Activated naive CD8-positive, alpha-beta T cell treated with anti-CD3 and anti-CD28 coated beads, Interleukin-2, amount 50 U/mL, for 24 hours (primary cell): ENCODE results near the gene LARP4.
"Not testable (repeated sequence)": the region's sequence is repeated elsewhere in the genome, so short reads cannot be mapped to it uniquely, and the experiment has no call there.

Source experiments
- ATAC-seq: fragments of 150-1000 bp; cut with Tn5 transposase; one replicate; pipeline ENCODE4 v1.10.0; 2021
- DNase-seq: peaks from one replicate; pipeline ENCODE4 v3.0.0; 2021
- H3K27ac Mint-ChIP-seq: one replicate; pipeline ENCODE4 v1.8.0; 2021; ENCODE audit warnings: mild to moderate bottlenecking, mixed read lengths
- H3K27me3 Mint-ChIP-seq: one replicate; pipeline ENCODE4 v1.8.0; 2021; ENCODE audit warnings: mixed read lengths
- H3K36me3 Mint-ChIP-seq: one replicate; pipeline ENCODE4 v1.8.0; 2021; ENCODE audit warnings: low read depth, mixed read lengths
- H3K4me1 Mint-ChIP-seq: one replicate; pipeline ENCODE4 v1.8.0; 2021; ENCODE audit warnings: mixed read lengths
- H3K4me3 Mint-ChIP-seq: one replicate; pipeline ENCODE4 v1.8.0; 2021; ENCODE audit warnings: mild to moderate bottlenecking, moderate library complexity, mixed read lengths
- H3K9me3 Mint-ChIP-seq: one replicate; pipeline ENCODE4 v1.8.0; 2021; ENCODE audit warnings: mixed read lengths

Gene LARP4

GRCh38 chr12:50517421-50518048, 116.8 kb downstream of the LARP4 start:
- DNase-seq (no peak), ATAC-seq (peak; percentile 89)
- H3K4me3 Mint-ChIP-seq: no peak overlapping the region
- no peak overlapping the region for H3K27ac Mint-ChIP-seq
- H3K9me3 Mint-ChIP-seq: no peaks in the 10 kb centered on the region
- H3K36me3 Mint-ChIP-seq: peaks cover 7% of the 10 kb centered on the region
- peaks cover 35% of the 10 kb centered on the region for H3K4me1 Mint-ChIP-seq
- no peaks in the 10 kb centered on the region for H3K27me3 Mint-ChIP-seq

- H3K4me1 Mint-ChIP-seq: peaks cover 32% of the 10 kb centered on the region
- H3K27me3 Mint-ChIP-seq: no peaks in the 10 kb centered on the region
- H3K9me3 Mint-ChIP-seq: no peaks in the 10 kb centered on the region
- no peak overlapping the region for H3K4me3 Mint-ChIP-seq
- DNase-seq: no peak
- H3K27ac Mint-ChIP-seq: no peak overlapping the region
- H3K36me3 Mint-ChIP-seq: peaks cover 9% of the 10 kb centered on the region
- no peak for ATAC-seq
These were observed 117.4 kb downstream of the LARP4 start for GRCh38 chr12:50518090-50518489.

- H3K36me3 Mint-ChIP-seq: peaks cover 13% of the 10 kb centered on the region
- ATAC-seq: no peak
- H3K4me1 Mint-ChIP-seq: peaks cover 28% of the 10 kb centered on the region
- H3K27me3 Mint-ChIP-seq: no peaks in the 10 kb centered on the region
- no peak overlapping the region for H3K4me3 Mint-ChIP-seq
- no peak overlapping the region for H3K27ac Mint-ChIP-seq
- no peak for DNase-seq
- no peaks in the 10 kb centered on the region for H3K9me3 Mint-ChIP-seq
These were observed 118.7 kb downstream of the LARP4 start for GRCh38 chr12:50519353-50519752.

- H3K4me3 Mint-ChIP-seq: peak overlapping the region; percentile 40
- ATAC-seq (no peak), DNase-seq (no peak)
- H3K9me3 Mint-ChIP-seq: no peaks in the 10 kb centered on the region
- H3K27ac Mint-ChIP-seq: no peak overlapping the region
- peaks cover 15% of the 10 kb centered on the region for H3K36me3 Mint-ChIP-seq
- H3K27me3 Mint-ChIP-seq: no peaks in the 10 kb centered on the region
- H3K4me1 Mint-ChIP-seq: peaks cover 20% of the 10 kb centered on the region
These were observed 119.9 kb downstream of the LARP4 start for GRCh38 chr12:50520416-50521207.

GRCh38 chr12:50521781-50522180, 121.1 kb downstream of the LARP4 start:
- not testable (repeated sequence) for ATAC-seq
- peaks cover 20% of the 10 kb centered on the region for H3K4me1 Mint-ChIP-seq

GRCh38 chr12:50523772-50524171, 123.1 kb downstream of the LARP4 start:
- Mint-ChIP-seq H3K4me3 (no peak overlapping the region), H3K27ac (no peak overlapping the region), H3K4me1 (peaks cover 29% of the 10 kb centered on the region)

More at GRCh38 chr12:50521781-50522180, 121.1 kb downstream of the LARP4 start:
- not testable (repeated sequence) for H3K27me3 Mint-ChIP-seq, H3K9me3 Mint-ChIP-seq, DNase-seq, H3K4me3 Mint-ChIP-seq, H3K27ac Mint-ChIP-seq
- H3K36me3 Mint-ChIP-seq: peaks cover 22% of the 10 kb centered on the region

GRCh38 chr12:50524621-50525020, 123.9 kb downstream of the LARP4 start:
- DNase-seq (no peak), ATAC-seq (no peak)
- no peaks in the 10 kb centered on the region for H3K27me3 Mint-ChIP-seq
- peaks cover 37% of the 10 kb centered on the region for H3K4me1 Mint-ChIP-seq
- H3K36me3 Mint-ChIP-seq: peaks cover 25% of the 10 kb centered on the region
- no peaks in the 10 kb centered on the region for H3K9me3 Mint-ChIP-seq
- H3K4me3 Mint-ChIP-seq: no peak overlapping the region
- no peak overlapping the region for H3K27ac Mint-ChIP-seq

More at GRCh38 chr12:50523772-50524171, 123.1 kb downstream of the LARP4 start:
- peaks cover 24% of the 10 kb centered on the region for H3K36me3 Mint-ChIP-seq
- H3K9me3 Mint-ChIP-seq: no peaks in the 10 kb centered on the region
- DNase-seq: no peak
- no peaks in the 10 kb centered on the region for H3K27me3 Mint-ChIP-seq
- ATAC-seq: no peak

GRCh38 chr12:50525422-50525821, 124.7 kb downstream of the LARP4 start:
- DNase-seq: no peak
- no peak overlapping the region for H3K27ac Mint-ChIP-seq
- no peak overlapping the region for H3K4me3 Mint-ChIP-seq
- H3K4me1 Mint-ChIP-seq: peaks cover 37% of the 10 kb centered on the region
- peaks cover 25% of the 10 kb centered on the region for H3K36me3 Mint-ChIP-seq
- ATAC-seq: no peak
- H3K9me3 Mint-ChIP-seq: no peaks in the 10 kb centered on the region
- no peaks in the 10 kb centered on the region for H3K27me3 Mint-ChIP-seq

- Mint-ChIP-seq H3K27me3 (no peaks in the 10 kb centered on the region), H3K9me3 (no peaks in the 10 kb centered on the region), H3K4me1 (peaks cover 37% of the 10 kb centered on the region), H3K36me3 (peaks cover 20% of the 10 kb centered on the region), H3K4me3 (no peak overlapping the region), H3K27ac (no peak overlapping the region)
- no peak for DNase-seq
- ATAC-seq: no peak
These were observed 126.7 kb downstream of the LARP4 start for GRCh38 chr12:50527359-50527726.

GRCh38 chr12:50528800-50529199, 128.1 kb downstream of the LARP4 start:
- peak overlapping the region; percentile 44 for H3K27ac Mint-ChIP-seq
- no peaks in the 10 kb centered on the region for H3K9me3 Mint-ChIP-seq
- DNase-seq (no peak), ATAC-seq (no peak)
- peaks cover 35% of the 10 kb centered on the region for H3K4me1 Mint-ChIP-seq
- H3K27me3 Mint-ChIP-seq: no peaks in the 10 kb centered on the region
- no peak overlapping the region for H3K4me3 Mint-ChIP-seq
- H3K36me3 Mint-ChIP-seq: peaks cover 13% of the 10 kb centered on the region

GRCh38 chr12:50529345-50529744, 128.7 kb downstream of the LARP4 start:
- no peak for ATAC-seq
- peaks cover 30% of the 10 kb centered on the region for H3K4me1 Mint-ChIP-seq
- H3K27me3 Mint-ChIP-seq: no peaks in the 10 kb centered on the region
- no peak overlapping the region for H3K27ac Mint-ChIP-seq
- no peak for DNase-seq
- H3K9me3 Mint-ChIP-seq: no peaks in the 10 kb centered on the region
- peaks cover 13% of the 10 kb centered on the region for H3K36me3 Mint-ChIP-seq
- H3K4me3 Mint-ChIP-seq: no peak overlapping the region
